ENCODE results near the gene GALNT2. TPM values are rescaled to one million over a fixed set of nuclear protein-coding genes. Genes with fewer than 3 reads are reported as not detected.

Gene GALNT2
- total and polyA plus RNA-seq, 9 of the 15 experiments (the other 6 are each of a cell fraction or from before 2014, with no cell fraction given), result 1.6 to 106 (median 51.9) TPM

DNA sequence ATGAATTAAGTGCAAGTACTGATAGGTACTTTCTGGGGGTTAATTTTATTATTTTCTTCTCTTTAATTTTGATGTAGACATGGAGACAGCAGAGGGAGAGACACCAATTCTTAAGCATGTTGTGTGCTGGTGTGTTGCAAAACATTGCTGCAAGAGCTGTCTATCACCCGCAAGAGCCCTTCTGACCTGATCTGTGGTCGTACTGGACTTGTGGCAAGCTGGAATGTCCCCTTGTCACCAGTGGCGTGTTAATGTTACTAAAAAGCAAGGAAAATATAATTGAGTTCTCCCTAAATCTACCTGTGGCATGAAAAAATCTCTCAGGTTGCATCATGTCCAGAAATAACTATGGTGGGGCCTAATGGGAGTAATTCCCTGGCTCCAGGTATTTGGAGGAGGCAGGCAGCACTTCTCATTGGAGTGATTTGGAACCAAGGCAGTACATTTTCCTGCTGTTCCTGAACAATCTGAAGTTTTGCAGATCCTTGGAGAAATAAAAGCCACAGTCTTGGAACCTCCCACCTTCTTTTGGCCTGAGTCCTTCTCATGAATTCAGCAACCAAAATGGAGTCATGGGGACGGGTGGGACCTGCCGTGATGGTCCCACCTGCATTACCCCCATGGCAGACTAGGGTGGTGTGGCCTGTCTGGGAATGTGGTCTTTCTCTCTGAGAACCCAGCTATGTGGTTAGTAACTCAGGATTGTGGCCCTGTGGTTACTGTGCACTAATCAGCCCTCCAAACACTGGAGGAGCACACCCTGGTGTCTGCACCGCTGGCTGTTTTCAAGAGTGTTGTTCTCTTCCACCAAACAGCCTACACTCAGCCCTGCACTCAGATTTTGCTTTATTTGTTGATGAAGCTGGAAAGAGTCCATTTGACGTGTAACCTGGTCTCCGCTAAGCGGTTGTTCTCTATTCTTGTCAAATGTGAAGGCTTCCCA is 57.4 kb downstream of the GALNT2 start (continued):
- TF ChIP-seq MYNN (IDR thresholded peaks at IDR 0.05), result no peak
- TF ChIP-seq MYNN (CRISPR knock-in tag; IDR thresholded peaks at IDR 0.05), result no peak
- no peak for TF ChIP-seq TARDBP (IDR thresholded peaks at IDR 0.05)
- TF ChIP-seq, protein P1, sequence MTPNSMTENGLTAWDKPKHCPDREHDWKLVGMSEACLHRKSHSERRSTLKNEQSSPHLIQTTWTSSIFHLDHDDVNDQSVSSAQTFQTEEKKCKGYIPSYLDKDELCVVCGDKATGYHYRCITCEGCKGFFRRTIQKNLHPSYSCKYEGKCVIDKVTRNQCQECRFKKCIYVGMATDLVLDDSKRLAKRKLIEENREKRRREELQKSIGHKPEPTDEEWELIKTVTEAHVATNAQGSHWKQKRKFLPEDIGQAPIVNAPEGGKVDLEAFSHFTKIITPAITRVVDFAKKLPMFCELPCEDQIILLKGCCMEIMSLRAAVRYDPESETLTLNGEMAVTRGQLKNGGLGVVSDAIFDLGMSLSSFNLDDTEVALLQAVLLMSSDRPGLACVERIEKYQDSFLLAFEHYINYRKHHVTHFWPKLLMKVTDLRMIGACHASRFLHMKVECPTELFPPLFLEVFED (CRISPR knock-in tag; conservative IDR thresholded peaks at IDR 0.05), result no peak
- 0 out of 2 replicates have a peak, but pooled peaks have one; percentile 35 for TF ChIP-seq ZNF589 (CRISPR knock-in tag; IDR thresholded peaks at IDR 0.05; ENCODE audit: low read depth)
- no peak for TF ChIP-seq BRCA1 (IDR thresholded peaks at IDR 0.05)
- no peak for TF ChIP-seq BRCA1 (CRISPR knock-in tag; IDR thresholded peaks at IDR 0.05)
- TF ChIP-seq HNRNPH1 (optimal IDR thresholded peaks at IDR 0.05; ENCODE audit: low read depth, low read length), result no peak
- no peak for TF ChIP-seq ETV1 (tag; conservative IDR thresholded peaks at IDR 0.05; ENCODE audit: low read depth)
- TF ChIP-seq, protein P2, sequence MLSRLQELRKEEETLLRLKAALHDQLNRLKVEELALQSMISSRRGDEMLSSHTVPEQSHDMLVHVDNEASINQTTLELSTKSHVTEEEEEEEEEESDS (CRISPR knock-in tag; IDR thresholded peaks at IDR 0.05), result no peak
- TF ChIP-seq, protein P3, sequence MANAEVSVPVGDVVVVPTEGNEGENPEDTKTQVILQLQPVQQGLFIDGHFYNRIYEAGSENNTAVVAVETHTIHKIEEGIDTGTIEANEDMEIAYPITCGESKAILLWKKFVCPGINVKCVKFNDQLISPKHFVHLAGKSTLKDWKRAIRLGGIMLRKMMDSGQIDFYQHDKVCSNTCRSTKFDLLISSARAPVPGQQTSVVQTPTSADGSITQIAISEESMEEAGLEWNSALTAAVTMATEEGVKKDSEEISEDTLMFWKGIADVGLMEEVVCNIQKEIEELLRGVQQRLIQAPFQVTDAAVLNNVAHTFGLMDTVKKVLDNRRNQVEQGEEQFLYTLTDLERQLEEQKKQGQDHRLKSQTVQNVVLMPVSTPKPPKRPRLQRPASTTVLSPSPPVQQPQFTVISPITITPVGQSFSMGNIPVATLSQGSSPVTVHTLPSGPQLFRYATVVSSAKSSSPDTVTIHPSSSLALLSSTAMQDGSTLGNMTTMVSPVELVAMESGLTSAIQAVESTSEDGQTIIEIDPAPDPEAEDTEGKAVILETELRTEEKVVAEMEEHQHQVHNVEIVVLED (CRISPR knock-in tag; IDR thresholded peaks at IDR 0.05), result no peak
- TF ChIP-seq, protein P4, sequence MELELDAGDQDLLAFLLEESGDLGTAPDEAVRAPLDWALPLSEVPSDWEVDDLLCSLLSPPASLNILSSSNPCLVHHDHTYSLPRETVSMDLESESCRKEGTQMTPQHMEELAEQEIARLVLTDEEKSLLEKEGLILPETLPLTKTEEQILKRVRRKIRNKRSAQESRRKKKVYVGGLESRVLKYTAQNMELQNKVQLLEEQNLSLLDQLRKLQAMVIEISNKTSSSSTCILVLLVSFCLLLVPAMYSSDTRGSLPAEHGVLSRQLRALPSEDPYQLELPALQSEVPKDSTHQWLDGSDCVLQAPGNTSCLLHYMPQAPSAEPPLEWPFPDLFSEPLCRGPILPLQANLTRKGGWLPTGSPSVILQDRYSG (tag; conservative IDR thresholded peaks at IDR 0.05; ENCODE audit: low read depth), result 0 out of 2 replicates have a peak, but pooled peaks have one; percentile 47
- TF ChIP-seq, protein P5, sequence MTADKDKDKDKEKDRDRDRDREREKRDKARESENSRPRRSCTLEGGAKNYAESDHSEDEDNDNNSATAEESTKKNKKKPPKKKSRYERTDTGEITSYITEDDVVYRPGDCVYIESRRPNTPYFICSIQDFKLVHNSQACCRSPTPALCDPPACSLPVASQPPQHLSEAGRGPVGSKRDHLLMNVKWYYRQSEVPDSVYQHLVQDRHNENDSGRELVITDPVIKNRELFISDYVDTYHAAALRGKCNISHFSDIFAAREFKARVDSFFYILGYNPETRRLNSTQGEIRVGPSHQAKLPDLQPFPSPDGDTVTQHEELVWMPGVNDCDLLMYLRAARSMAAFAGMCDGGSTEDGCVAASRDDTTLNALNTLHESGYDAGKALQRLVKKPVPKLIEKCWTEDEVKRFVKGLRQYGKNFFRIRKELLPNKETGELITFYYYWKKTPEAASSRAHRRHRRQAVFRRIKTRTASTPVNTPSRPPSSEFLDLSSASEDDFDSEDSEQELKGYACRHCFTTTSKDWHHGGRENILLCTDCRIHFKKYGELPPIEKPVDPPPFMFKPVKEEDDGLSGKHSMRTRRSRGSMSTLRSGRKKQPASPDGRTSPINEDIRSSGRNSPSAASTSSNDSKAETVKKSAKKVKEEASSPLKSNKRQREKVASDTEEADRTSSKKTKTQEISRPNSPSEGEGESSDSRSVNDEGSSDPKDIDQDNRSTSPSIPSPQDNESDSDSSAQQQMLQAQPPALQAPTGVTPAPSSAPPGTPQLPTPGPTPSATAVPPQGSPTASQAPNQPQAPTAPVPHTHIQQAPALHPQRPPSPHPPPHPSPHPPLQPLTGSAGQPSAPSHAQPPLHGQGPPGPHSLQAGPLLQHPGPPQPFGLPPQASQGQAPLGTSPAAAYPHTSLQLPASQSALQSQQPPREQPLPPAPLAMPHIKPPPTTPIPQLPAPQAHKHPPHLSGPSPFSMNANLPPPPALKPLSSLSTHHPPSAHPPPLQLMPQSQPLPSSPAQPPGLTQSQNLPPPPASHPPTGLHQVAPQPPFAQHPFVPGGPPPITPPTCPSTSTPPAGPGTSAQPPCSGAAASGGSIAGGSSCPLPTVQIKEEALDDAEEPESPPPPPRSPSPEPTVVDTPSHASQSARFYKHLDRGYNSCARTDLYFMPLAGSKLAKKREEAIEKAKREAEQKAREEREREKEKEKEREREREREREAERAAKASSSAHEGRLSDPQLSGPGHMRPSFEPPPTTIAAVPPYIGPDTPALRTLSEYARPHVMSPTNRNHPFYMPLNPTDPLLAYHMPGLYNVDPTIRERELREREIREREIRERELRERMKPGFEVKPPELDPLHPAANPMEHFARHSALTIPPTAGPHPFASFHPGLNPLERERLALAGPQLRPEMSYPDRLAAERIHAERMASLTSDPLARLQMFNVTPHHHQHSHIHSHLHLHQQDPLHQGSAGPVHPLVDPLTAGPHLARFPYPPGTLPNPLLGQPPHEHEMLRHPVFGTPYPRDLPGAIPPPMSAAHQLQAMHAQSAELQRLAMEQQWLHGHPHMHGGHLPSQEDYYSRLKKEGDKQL (CRISPR knock-in tag; IDR thresholded peaks at IDR 0.05; ENCODE audit: borderline replicate concordance), result no peak
- no peak for TF ChIP-seq DACH1 (IDR thresholded peaks at IDR 0.05; ENCODE audit: partially characterized antibody)
- TF ChIP-seq, protein P6, sequence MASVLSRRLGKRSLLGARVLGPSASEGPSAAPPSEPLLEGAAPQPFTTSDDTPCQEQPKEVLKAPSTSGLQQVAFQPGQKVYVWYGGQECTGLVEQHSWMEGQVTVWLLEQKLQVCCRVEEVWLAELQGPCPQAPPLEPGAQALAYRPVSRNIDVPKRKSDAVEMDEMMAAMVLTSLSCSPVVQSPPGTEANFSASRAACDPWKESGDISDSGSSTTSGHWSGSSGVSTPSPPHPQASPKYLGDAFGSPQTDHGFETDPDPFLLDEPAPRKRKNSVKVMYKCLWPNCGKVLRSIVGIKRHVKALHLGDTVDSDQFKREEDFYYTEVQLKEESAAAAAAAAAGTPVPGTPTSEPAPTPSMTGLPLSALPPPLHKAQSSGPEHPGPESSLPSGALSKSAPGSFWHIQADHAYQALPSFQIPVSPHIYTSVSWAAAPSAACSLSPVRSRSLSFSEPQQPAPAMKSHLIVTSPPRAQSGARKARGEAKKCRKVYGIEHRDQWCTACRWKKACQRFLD (CRISPR knock-in tag; IDR thresholded peaks at IDR 0.05), result no peak; the same call in 1 of the 2 replicates
- no peak for TF ChIP-seq ZNF324 (CRISPR knock-in tag; IDR thresholded peaks at IDR 0.05)

Data from K562 (cell line).